ENCODE results near the gene LKAAEAR1. TPM values are rescaled to one million over a fixed set of nuclear protein-coding genes. Genes with fewer than 3 reads are reported as not detected.

Gene LKAAEAR1
- total RNA-seq, 1 donor from 2014 or later, result 0.78 TPM

GRCh38 chr20:64078934-64079272 lies 5.3 kb downstream of the LKAAEAR1 start:
- no peak for DNase-seq

GRCh38 chr20:64077876-64078551 lies 6.2 kb downstream of the LKAAEAR1 start:
- DNase-seq, result no peak

GRCh38 chr20:64077541-64077875 lies 6.7 kb downstream of the LKAAEAR1 start:
- no peak for DNase-seq

- no peak for DNase-seq
Measured at GRCh38 chr20:64077094-64077493, 7.1 kb downstream of the LKAAEAR1 start.

GRCh38 chr20:64076061-64076997 lies 7.9 kb downstream of the LKAAEAR1 start:
- no peak for DNase-seq

- DNase-seq, result no peak
Measured at GRCh38 chr20:64075556-64075955, 8.6 kb downstream of the LKAAEAR1 start.

- DNase-seq, result no peak
Measured at GRCh38 chr20:64074963-64075362, 9.2 kb downstream of the LKAAEAR1 start.

GRCh38 chr20:64074184-64074789 lies 9.9 kb downstream of the LKAAEAR1 start:
- DNase-seq, result no peak

GRCh38 chr20:64073476-64074183 lies 10.6 kb downstream of the LKAAEAR1 start:
- DNase-seq, result no peak

GRCh38 chr20:64072498-64073063 lies 11.6 kb downstream of the LKAAEAR1 start:
- no peak for DNase-seq

- no peak for DNase-seq
Measured at GRCh38 chr20:64071341-64072332, 12.6 kb downstream of the LKAAEAR1 start.

- no peak for DNase-seq
Measured at GRCh38 chr20:64070244-64070993, 13.8 kb downstream of the LKAAEAR1 start.

- no peak for DNase-seq
Measured at GRCh38 chr20:64069614-64070243, 14.5 kb downstream of the LKAAEAR1 start.

GRCh38 chr20:64069209-64069613 lies 15.0 kb downstream of the LKAAEAR1 start:
- no peak for DNase-seq

- DNase-seq, result no peak
Measured at GRCh38 chr20:64068386-64069208, 15.6 kb downstream of the LKAAEAR1 start.

- no peak for DNase-seq
Measured at GRCh38 chr20:64067733-64068307, 16.4 kb downstream of the LKAAEAR1 start.

- no peak for DNase-seq
Measured at GRCh38 chr20:64067005-64067632, 17.1 kb downstream of the LKAAEAR1 start.

- no peak for DNase-seq
Measured at GRCh38 chr20:64065974-64066343, 18.2 kb downstream of the LKAAEAR1 start.
